Liver (tissue), 9 donors: ENCODE results near the gene CMC1. TPM values are rescaled to one million over a fixed set of nuclear protein-coding genes. Genes with fewer than 3 reads are reported as not detected.

ENCODE experiments used
- DNase-seq: peaks from one replicate; pipeline ENCODE4 v3.0.0-alpha.2; 2017; ENCODE audit warnings: low spot score
- H3K27ac ChIP-seq, 2 donors: one replicate each; pipeline ENCODE4 v1.7.0; 2013; ENCODE audit warnings: inconsistent platforms in 2 of 2, low read length in 2 of 2, control low read depth in 1 of 2, low read depth in 1 of 2, mild to moderate bottlenecking in 1 of 2
- H3K27me3 ChIP-seq, 4 donors: one replicate each; pipeline versions ENCODE4 v1.6.1 to v1.7.0; 2013; ENCODE audit warnings: low read length in 3 of 4, inconsistent platforms in 1 of 4, mild to moderate bottlenecking in 1 of 4, moderate library complexity in 1 of 4; ENCODE audit not compliant: control insufficient read depth in 4 of 4, insufficient read depth in 4 of 4
- H3K36me3 ChIP-seq, 4 donors: one replicate each; pipeline versions ENCODE4 v1.6.1 to v1.7.0; 2013; ENCODE audit warnings: low read length in 3 of 4, mild to moderate bottlenecking in 3 of 4, low read depth in 1 of 4, moderate library complexity in 1 of 4; ENCODE audit not compliant: control insufficient read depth in 4 of 4, insufficient read depth in 3 of 4
- H3K4me1 ChIP-seq, 4 donors: one replicate each; pipeline versions ENCODE4 v1.6.1 to v1.7.0; 2013; ENCODE audit warnings: low read length in 3 of 4, mild to moderate bottlenecking in 3 of 4, moderate library complexity in 1 of 4; ENCODE audit not compliant: control insufficient read depth in 4 of 4, insufficient read depth in 4 of 4
- H3K4me3 ChIP-seq, 3 donors: one replicate each; pipeline versions ENCODE4 v1.6.1 to v1.7.0; 2013; ENCODE audit warnings: low read length in 3 of 3, control low read depth in 1 of 3, low read depth in 1 of 3, mild to moderate bottlenecking in 1 of 3
- H3K9ac ChIP-seq, 2 donors: one replicate each; pipeline ENCODE4 v1.7.0; 2013; ENCODE audit warnings: low read length in 2 of 2, mild to moderate bottlenecking in 2 of 2, moderate library complexity in 2 of 2, control low read depth in 1 of 2, low read depth in 1 of 2
- H3K9me3 ChIP-seq, 4 donors: one replicate each; pipeline versions ENCODE4 v1.6.1 to v1.7.0; 2013; ENCODE audit warnings: low read length in 3 of 4; ENCODE audit not compliant: control insufficient read depth in 4 of 4
- ATF3 ChIP-seq: IDR thresholded peaks from 2 replicates; pipeline ENCODE4 v1.6.1; 2016; ENCODE audit warnings: antibody characterized with exemption
- CTCF ChIP-seq: fragments of 150-350 bp; IDR thresholded peaks from 2 replicates; pipeline ENCODE4 v1.5.1; 2017; ENCODE audit warnings: improper control_type of control experiment, low read depth, low read length; ENCODE audit not compliant: missing input control
- EGR1 ChIP-seq, 2 donors: IDR thresholded peaks; 2 replicates each; pipeline ENCODE4 v1.6.1; 2016 to 2018; ENCODE audit warnings: antibody characterized with exemption in 2 of 2, low read depth in 2 of 2
- FOXA2 ChIP-seq: IDR thresholded peaks from 2 replicates; pipeline ENCODE4 v1.6.1; 2016; ENCODE audit warnings: antibody characterized with exemption
- GABPA ChIP-seq, 2 donors: IDR thresholded peaks in 1 of 2; conservative IDR thresholded peaks in 1 of 2; 2 replicates each; pipeline ENCODE4 v1.6.1; 2016; ENCODE audit warnings: antibody characterized with exemption in 2 of 2, mild to moderate bottlenecking in 1 of 2, moderate library complexity in 1 of 2
- HNF4A ChIP-seq, 2 donors: conservative IDR thresholded peaks; 2 replicates each; pipeline ENCODE4 v1.6.1; 2016; ENCODE audit warnings: antibody characterized with exemption in 2 of 2, mild to moderate bottlenecking in 2 of 2
- HNF4G ChIP-seq: IDR thresholded peaks from 2 replicates; pipeline ENCODE4 v1.6.1; 2016; ENCODE audit warnings: antibody characterized with exemption
- JUND ChIP-seq, 2 donors: IDR thresholded peaks; 2 replicates each; pipeline ENCODE4 v1.6.1; 2016; ENCODE audit warnings: antibody characterized with exemption in 2 of 2
- MAX ChIP-seq: IDR thresholded peaks from 2 replicates; pipeline ENCODE4 v1.6.1; 2016; ENCODE audit warnings: antibody characterized with exemption
- NR2F2 ChIP-seq: IDR thresholded peaks from 2 replicates; pipeline ENCODE4 v1.6.1; 2016; ENCODE audit warnings: antibody characterized with exemption
- RAD21 ChIP-seq, 2 donors: IDR thresholded peaks; 2 replicates each; pipeline ENCODE4 v1.6.1; 2016; ENCODE audit warnings: antibody characterized with exemption in 2 of 2, mild to moderate bottlenecking in 2 of 2
- REST ChIP-seq: IDR thresholded peaks from 2 replicates; pipeline ENCODE4 v1.6.1; 2016; ENCODE audit warnings: antibody characterized with exemption, mild to moderate bottlenecking
- RXRA ChIP-seq, 2 donors: IDR thresholded peaks; 2 replicates each; pipeline ENCODE4 v1.6.1; 2017 to 2018; ENCODE audit warnings: antibody characterized with exemption in 2 of 2, mild to moderate bottlenecking in 1 of 2
- SP1 ChIP-seq: IDR thresholded peaks from 2 replicates; pipeline ENCODE4 v1.6.1; 2018; ENCODE audit warnings: antibody characterized with exemption, mild to moderate bottlenecking
- TAF1 ChIP-seq: conservative IDR thresholded peaks from 2 replicates; pipeline ENCODE4 v1.6.1; 2016; ENCODE audit warnings: antibody characterized with exemption, mild to moderate bottlenecking
- YY1 ChIP-seq: IDR thresholded peaks from 2 replicates; pipeline ENCODE4 v1.6.1; 2016; ENCODE audit warnings: antibody characterized with exemption, mild to moderate bottlenecking
- ZBTB33 ChIP-seq: IDR thresholded peaks from 2 replicates; pipeline ENCODE4 v1.6.1; 2016; ENCODE audit warnings: antibody characterized with exemption
- WGBS: extraction: QIAGEN DNeasy Blood & Tissue Kit; methylation state at CpG from one replicate; pipeline ENCODE4 v1.1.7; 2013; 5-methylcytosine and 5-hydroxymethylcytosine counted together
- polyA plus RNA-seq, 2 donors: library from polyadenylated mRNA; stranded (reverse) in 1 of 2; unstranded in 1 of 2; fragments of 200-250 nt in 1 of 2; fragments of >200 nt in 1 of 2; fragmentation: Nextera tagmentation in 1 of 2; extraction: Ambion mirVana in 1 of 2; gene quantifications; one replicate each; pipeline versions ENCODE4 v1.2.1 to v1.2.3, GENCODE V29; 2013 to 2015
- total RNA-seq, 2 donors: library from RNA; depleted of rRNA; stranded (reverse); fragments of >200 nt; gene quantifications; one replicate each; pipeline ENCODE4 v1.2.3, GENCODE V29; 2014
- donor health status: healthy.
- donor health status: healthy.
- donor health status: healthy.
- donor health status: healthy.
- donor health status: healthy.

Gene CMC1
- total and polyA plus RNA-seq, 4 donors, result 4.2 to 58.4 (median 15.6) TPM

- peaks cover 1 to 14% (median 6%) of the 10 kb centered on the region in 4 donors for H3K4me1 ChIP-seq
- no peak overlapping the region for H3K27ac ChIP-seq
- no peak overlapping the region for H3K4me3 ChIP-seq
- H3K36me3 ChIP-seq, result no peaks in the 10 kb centered on the region
- TF ChIP-seq JUND (IDR thresholded peaks at IDR 0.05) (no peak), REST (no peak), ATF3 (no peak), TAF1 (no peak), HNF4G (no peak), NR2F2 (no peak), EGR1 (IDR thresholded peaks at IDR 0.05; ENCODE audit: low read depth in 2 of 2) (no peak), CTCF (no peak), ZBTB33 (no peak), GABPA (IDR thresholded peaks at IDR 0.05 in 1 of 2, conservative IDR thresholded peaks at IDR 0.05 in 1 of 2) (no peak), RAD21 (IDR thresholded peaks at IDR 0.05) (no peak), YY1 (no peak)
- no peaks in the 10 kb centered on the region for H3K27me3 ChIP-seq
- DNase-seq, result no peak
- H3K9me3 ChIP-seq, result no peaks in the 10 kb centered on the region
- 83% methylated on average over 1 of the region's 1 CpG for whole genome bisulfite sequencing
- no peak overlapping the region for H3K9ac ChIP-seq
Observed at GRCh38 chr3:28247286-28247685, 5.9 kb downstream of the CMC1 start.

- 70% methylated on average over 3 of the region's 3 CpGs for WGBS
- no peak overlapping the region for H3K27ac ChIP-seq
- peaks cover 0 to 4% (median under 1%) of the 10 kb centered on the region in 4 donors for H3K4me1 ChIP-seq
- no peak overlapping the region for H3K9ac ChIP-seq
- no peak for DNase-seq
- H3K36me3 ChIP-seq, result no peaks in the 10 kb centered on the region
- H3K27me3 ChIP-seq, result no peaks in the 10 kb centered on the region
- TF ChIP-seq HNF4A (conservative IDR thresholded peaks at IDR 0.05) (no peak), GABPA (IDR thresholded peaks at IDR 0.05 in 1 of 2, conservative IDR thresholded peaks at IDR 0.05 in 1 of 2) (no peak), ZBTB33 (no peak), CTCF (no peak), SP1 (no peak), EGR1 (IDR thresholded peaks at IDR 0.05; ENCODE audit: low read depth in 2 of 2) (no peak), TAF1 (no peak), NR2F2 (no peak), YY1 (no peak), RXRA (IDR thresholded peaks at IDR 0.05) (no peak), ATF3 (no peak), FOXA2 (no peak), HNF4G (no peak), MAX (no peak)
- H3K9me3 ChIP-seq, result no peaks in the 10 kb centered on the region
- no peak overlapping the region for H3K4me3 ChIP-seq
Observed at GRCh38 chr3:28250999-28251398, 9.6 kb downstream of the CMC1 start.
